Hepatocyte (in vitro differentiated cells): ENCODE data around the gene SALL1. TPM values are rescaled to one million over a fixed set of nuclear protein-coding genes. Genes with fewer than 3 reads are reported as not detected.

Experiments used
- DNase-seq: peaks from one replicate; pipeline ENCODE4 v3.0.0-alpha.2; 2016; ENCODE audit warnings: low spot score
- H2AFZ ChIP-seq: fragments of 200-600 bp; sonication (generic); 2 replicates; pipeline ENCODE4 v1.6.0; 2016; ENCODE audit warnings: antibody characterized with exemption, mild to moderate bottlenecking
- H3K27ac ChIP-seq: fragments of 200-600 bp; sonication (generic); 2 replicates; pipeline ENCODE4 v1.5.1; 2016; ENCODE audit warnings: mild to moderate bottlenecking
- H3K27me3 ChIP-seq: fragments of 200-600 bp; sonication (generic); 2 replicates; pipeline ENCODE4 v1.6.1; 2016
- H3K36me3 ChIP-seq: fragments of 200-600 bp; sonication (generic); replicated peaks from 2 replicates; pipeline ENCODE4 v1.5.1; 2016; ENCODE audit warnings: low read depth; ENCODE audit not compliant: insufficient read depth
- H3K4me1 ChIP-seq: fragments of 200-600 bp; sonication (generic); 2 replicates; pipeline ENCODE4 v1.5.1; 2016; ENCODE audit warnings: mild to moderate bottlenecking, moderate library complexity; ENCODE audit not compliant: insufficient read depth
- H3K4me2 ChIP-seq: fragments of 200-600 bp; sonication (generic); 2 replicates; pipeline ENCODE4 v1.6.0; 2016
- H3K4me3 ChIP-seq: fragments of 200-600 bp; sonication (generic); 2 replicates; pipeline ENCODE4 v1.5.1; 2016; ENCODE audit warnings: mild to moderate bottlenecking
- H3K79me2 ChIP-seq: fragments of 200-600 bp; sonication (generic); 2 replicates; pipeline ENCODE4 v1.6.0; 2017; ENCODE audit warnings: mild to moderate bottlenecking
- H3K9me2 ChIP-seq: fragments of 200-600 bp; sonication (generic); replicated peaks from 2 replicates; pipeline ENCODE4 v1.6.0; 2017; ENCODE audit warnings: mild to moderate bottlenecking; ENCODE audit not compliant: insufficient read depth
- H3K9me3 ChIP-seq: fragments of 200-600 bp; sonication (generic); 2 replicates; pipeline ENCODE4 v1.5.1; 2016; ENCODE audit warnings: low read depth, mild to moderate bottlenecking
- H4K20me1 ChIP-seq: fragments of 200-600 bp; sonication (generic); 2 replicates; pipeline ENCODE4 v1.6.0; 2016; ENCODE audit warnings: mild to moderate bottlenecking; ENCODE audit not compliant: insufficient read depth, poor library complexity, severe bottlenecking
- CTCF ChIP-seq: fragments of 200-600 bp; sonication (generic); IDR thresholded peaks from 2 replicates; pipeline ENCODE4 v1.5.1; 2016; ENCODE audit warnings: antibody characterized with exemption, mild to moderate bottlenecking; ENCODE audit not compliant: poor library complexity
- EZH2 ChIP-seq: fragments of 200-600 bp; sonication (generic); IDR thresholded peaks from 2 replicates; pipeline ENCODE4 v1.6.1; 2016; ENCODE audit warnings: antibody characterized with exemption, mild to moderate bottlenecking, borderline replicate concordance
- EZH2phosphoT487 ChIP-seq: fragments of 200-600 bp; sonication (generic); IDR thresholded peaks from one replicate; pipeline ENCODE4 v1.6.1; 2018; ENCODE audit warnings: antibody characterized with exemption, mild to moderate bottlenecking, low read depth, moderate library complexity; ENCODE audit not compliant: unreplicated experiment, severe bottlenecking
- WGBS: methylation state at CpG from one replicate; pipeline ENCODE4 v1.1.6; 2016; ENCODE audit warnings: low lambda C conversion rate; ENCODE audit errors: missing lambda C conversion rate; 5-methylcytosine and 5-hydroxymethylcytosine counted together
- polyA plus RNA-seq: library from polyadenylated mRNA; unstranded; fragments of >200 nt; fragmentation: Nextera tagmentation; extraction: Ambion mirVana; gene quantifications from 2 replicates; pipeline ENCODE4 v1.2.1, GENCODE V29; 2016
- total RNA-seq: library from RNA; depleted of rRNA; stranded (reverse); fragments of >200 nt; gene quantifications from 2 replicates; pipeline ENCODE4 v1.2.3, GENCODE V29; 2014

Gene SALL1
- total and polyA plus RNA-seq, 2 experiments from 2014 or later: 2.4 to 5.4 TPM

DNA sequence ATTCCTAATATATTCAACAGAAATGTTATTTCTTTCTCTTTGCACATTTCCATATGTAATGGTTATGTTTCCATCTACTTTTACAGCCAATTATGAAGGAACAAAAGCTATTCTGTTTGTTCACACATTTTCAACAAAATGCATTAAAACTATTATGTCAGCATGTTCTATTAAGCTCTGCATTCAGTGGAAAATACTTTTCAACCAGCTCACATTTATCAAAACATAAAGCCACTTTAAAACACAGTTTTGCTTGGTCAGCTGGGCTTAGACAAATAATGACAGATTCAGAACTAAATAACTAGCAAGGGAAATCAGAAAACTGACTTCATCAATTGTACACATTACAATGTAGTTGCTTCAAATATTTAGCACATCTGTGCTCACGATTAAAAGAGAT, 6.9 kb downstream of the SALL1 start:
- Histone ChIP-seq H3K4me1 (no peaks in the 10 kb centered on the region), H3K27me3 (peaks cover 48% of the 10 kb centered on the region), H3K79me2 (peaks cover 68% of the 10 kb centered on the region), H3K9me3 (no peaks in the 10 kb centered on the region), H3K4me2 (peak overlapping the region; percentile 82), H3K36me3 (no peaks in the 10 kb centered on the region), H3K4me3 (no peak overlapping the region), H3K27ac (no peak overlapping the region), H4K20me1 (no peaks in the 10 kb centered on the region), H2AFZ (no peak overlapping the region), H3K9me2 (no peaks in the 10 kb centered on the region)
- WGBS: 80% methylated on average over 1 of the region's 1 CpG
- no peak for DNase-seq
- TF ChIP-seq CTCF (no peak), EZH2 (no peak), EZH2phosphoT487 (no peak)

GRCh38 chr16:51143196-51143977, 7.7 kb downstream of the SALL1 start:
- Histone ChIP-seq H3K27me3 (peaks cover 40% of the 10 kb centered on the region), H3K4me1 (no peaks in the 10 kb centered on the region), H3K79me2 (peaks cover 64% of the 10 kb centered on the region)

GRCh38 chr16:51141541-51141940, 9.5 kb downstream of the SALL1 start:
- Histone ChIP-seq H2AFZ (no peak overlapping the region), H3K27ac (no peak overlapping the region), H3K27me3 (peaks cover 27% of the 10 kb centered on the region), H3K36me3 (no peaks in the 10 kb centered on the region), H3K4me2 (no peak overlapping the region), H4K20me1 (no peaks in the 10 kb centered on the region), H3K9me2 (no peaks in the 10 kb centered on the region), H3K79me2 (peaks cover 47% of the 10 kb centered on the region), H3K9me3 (no peaks in the 10 kb centered on the region), H3K4me1 (no peaks in the 10 kb centered on the region), H3K4me3 (no peak overlapping the region)
- TF ChIP-seq EZH2phosphoT487 (no peak), CTCF (no peak), EZH2 (no peak)
- WGBS: 95% methylated on average over 21 of the region's 21 CpGs
- no peak for DNase-seq

More at GRCh38 chr16:51143196-51143977, 7.7 kb downstream of the SALL1 start:
- H4K20me1 ChIP-seq: no peaks in the 10 kb centered on the region
- TF ChIP-seq EZH2: no peak
- TF ChIP-seq EZH2phosphoT487: no peak
- TF ChIP-seq CTCF: no peak
- no peak overlapping the region for H3K4me3 ChIP-seq
- H3K27ac ChIP-seq: no peak overlapping the region
- no peaks in the 10 kb centered on the region for H3K36me3 ChIP-seq
- H3K4me2 ChIP-seq: peak overlapping the region; percentile 82
- H3K9me3 ChIP-seq: no peaks in the 10 kb centered on the region
- H3K9me2 ChIP-seq: no peaks in the 10 kb centered on the region
- no peak for DNase-seq
- H2AFZ ChIP-seq: no peak overlapping the region
- 33% methylated on average over 5 of the region's 5 CpGs for WGBS
